Liver (tissue), 9 donors: ENCODE measurements around the gene MAP3K10. TPM values are rescaled to one million over a fixed set of nuclear protein-coding genes. Genes with fewer than 3 reads are reported as not detected.

Source experiments
- DNase-seq: peaks from one replicate; pipeline ENCODE4 v3.0.0-alpha.2; 2017; ENCODE audit warnings: low spot score
- H3K27ac ChIP-seq, 2 donors: one replicate each; pipeline ENCODE4 v1.7.0; 2013; ENCODE audit warnings: inconsistent platforms in 2 of 2, low read length in 2 of 2, control low read depth in 1 of 2, low read depth in 1 of 2, mild to moderate bottlenecking in 1 of 2
- H3K27me3 ChIP-seq, 4 donors: one replicate each; pipeline versions ENCODE4 v1.6.1 to v1.7.0; 2013; ENCODE audit warnings: low read length in 3 of 4, inconsistent platforms in 1 of 4, mild to moderate bottlenecking in 1 of 4, moderate library complexity in 1 of 4; ENCODE audit not compliant: control insufficient read depth in 4 of 4, insufficient read depth in 4 of 4
- H3K36me3 ChIP-seq, 4 donors: one replicate each; pipeline versions ENCODE4 v1.6.1 to v1.7.0; 2013; ENCODE audit warnings: low read length in 3 of 4, mild to moderate bottlenecking in 3 of 4, low read depth in 1 of 4, moderate library complexity in 1 of 4; ENCODE audit not compliant: control insufficient read depth in 4 of 4, insufficient read depth in 3 of 4
- H3K4me1 ChIP-seq, 4 donors: one replicate each; pipeline versions ENCODE4 v1.6.1 to v1.7.0; 2013; ENCODE audit warnings: low read length in 3 of 4, mild to moderate bottlenecking in 3 of 4, moderate library complexity in 1 of 4; ENCODE audit not compliant: control insufficient read depth in 4 of 4, insufficient read depth in 4 of 4
- H3K4me3 ChIP-seq, 3 donors: one replicate each; pipeline versions ENCODE4 v1.6.1 to v1.7.0; 2013; ENCODE audit warnings: low read length in 3 of 3, control low read depth in 1 of 3, low read depth in 1 of 3, mild to moderate bottlenecking in 1 of 3
- H3K9ac ChIP-seq, 2 donors: one replicate each; pipeline ENCODE4 v1.7.0; 2013; ENCODE audit warnings: low read length in 2 of 2, mild to moderate bottlenecking in 2 of 2, moderate library complexity in 2 of 2, control low read depth in 1 of 2, low read depth in 1 of 2
- H3K9me3 ChIP-seq, 4 donors: one replicate each; pipeline versions ENCODE4 v1.6.1 to v1.7.0; 2013; ENCODE audit warnings: low read length in 3 of 4; ENCODE audit not compliant: control insufficient read depth in 4 of 4
- EGR1 ChIP-seq, 2 donors: IDR thresholded peaks; 2 replicates each; pipeline ENCODE4 v1.6.1; 2016 to 2018; ENCODE audit warnings: antibody characterized with exemption in 2 of 2, low read depth in 2 of 2
- FOXA1 ChIP-seq: IDR thresholded peaks from 2 replicates; pipeline ENCODE4 v1.6.1; 2016; ENCODE audit warnings: antibody characterized with exemption
- FOXA2 ChIP-seq: IDR thresholded peaks from 2 replicates; pipeline ENCODE4 v1.6.1; 2016; ENCODE audit warnings: antibody characterized with exemption
- GABPA ChIP-seq, 2 donors: IDR thresholded peaks in 1 of 2; conservative IDR thresholded peaks in 1 of 2; 2 replicates each; pipeline ENCODE4 v1.6.1; 2016; ENCODE audit warnings: antibody characterized with exemption in 2 of 2, mild to moderate bottlenecking in 1 of 2, moderate library complexity in 1 of 2
- HNF4A ChIP-seq, 2 donors: conservative IDR thresholded peaks; 2 replicates each; pipeline ENCODE4 v1.6.1; 2016; ENCODE audit warnings: antibody characterized with exemption in 2 of 2, mild to moderate bottlenecking in 2 of 2
- HNF4G ChIP-seq: IDR thresholded peaks from 2 replicates; pipeline ENCODE4 v1.6.1; 2016; ENCODE audit warnings: antibody characterized with exemption
- JUND ChIP-seq, 2 donors: IDR thresholded peaks; 2 replicates each; pipeline ENCODE4 v1.6.1; 2016; ENCODE audit warnings: antibody characterized with exemption in 2 of 2
- NR2F2 ChIP-seq: IDR thresholded peaks from 2 replicates; pipeline ENCODE4 v1.6.1; 2016; ENCODE audit warnings: antibody characterized with exemption
- RAD21 ChIP-seq, 2 donors: IDR thresholded peaks; 2 replicates each; pipeline ENCODE4 v1.6.1; 2016; ENCODE audit warnings: antibody characterized with exemption in 2 of 2, mild to moderate bottlenecking in 2 of 2
- RXRA ChIP-seq, 2 donors: IDR thresholded peaks; 2 replicates each; pipeline ENCODE4 v1.6.1; 2017 to 2018; ENCODE audit warnings: antibody characterized with exemption in 2 of 2, mild to moderate bottlenecking in 1 of 2
- TAF1 ChIP-seq: conservative IDR thresholded peaks from 2 replicates; pipeline ENCODE4 v1.6.1; 2016; ENCODE audit warnings: antibody characterized with exemption, mild to moderate bottlenecking
- YY1 ChIP-seq: IDR thresholded peaks from 2 replicates; pipeline ENCODE4 v1.6.1; 2016; ENCODE audit warnings: antibody characterized with exemption, mild to moderate bottlenecking
- WGBS: extraction: QIAGEN DNeasy Blood & Tissue Kit; methylation state at CpG from one replicate; pipeline ENCODE4 v1.1.7; 2013; 5-methylcytosine and 5-hydroxymethylcytosine counted together
- polyA plus RNA-seq, 2 donors: library from polyadenylated mRNA; stranded (reverse) in 1 of 2; unstranded in 1 of 2; fragments of 200-250 nt in 1 of 2; fragments of >200 nt in 1 of 2; fragmentation: Nextera tagmentation in 1 of 2; extraction: Ambion mirVana in 1 of 2; gene quantifications; one replicate each; pipeline versions ENCODE4 v1.2.1 to v1.2.3, GENCODE V29; 2013 to 2015
- total RNA-seq, 2 donors: library from RNA; depleted of rRNA; stranded (reverse); fragments of >200 nt; gene quantifications; one replicate each; pipeline ENCODE4 v1.2.3, GENCODE V29; 2014
- TF ChIP-seq, protein P1 (sequence below): IDR thresholded peaks from 2 replicates; pipeline ENCODE4 v1.6.1; 2016; ENCODE audit warnings: antibody characterized with exemption
- TF ChIP-seq, protein P2 (sequence below): fragments of 150-350 bp; IDR thresholded peaks from 2 replicates; pipeline ENCODE4 v1.5.1; 2017; ENCODE audit warnings: improper control_type of control experiment, low read depth, low read length; ENCODE audit not compliant: missing input control
- TF ChIP-seq, protein P3 (sequence below): IDR thresholded peaks from 2 replicates; pipeline ENCODE4 v1.6.1; 2016; ENCODE audit warnings: antibody characterized with exemption
- TF ChIP-seq, protein P4 (sequence below): IDR thresholded peaks from 2 replicates; pipeline ENCODE4 v1.6.1; 2016; ENCODE audit warnings: antibody characterized with exemption, mild to moderate bottlenecking
- TF ChIP-seq, protein P5 (sequence below): IDR thresholded peaks from 2 replicates; pipeline ENCODE4 v1.6.1; 2016; ENCODE audit warnings: antibody characterized with exemption
- donor health status: healthy.
- donor health status: healthy.
- donor health status: healthy.
- donor health status: healthy.
- donor health status: healthy.

MAP3K10 gene
- total and polyA plus RNA-seq, 4 donors, result 0.65 to 3.9 (median 2.1) TPM

DNA sequence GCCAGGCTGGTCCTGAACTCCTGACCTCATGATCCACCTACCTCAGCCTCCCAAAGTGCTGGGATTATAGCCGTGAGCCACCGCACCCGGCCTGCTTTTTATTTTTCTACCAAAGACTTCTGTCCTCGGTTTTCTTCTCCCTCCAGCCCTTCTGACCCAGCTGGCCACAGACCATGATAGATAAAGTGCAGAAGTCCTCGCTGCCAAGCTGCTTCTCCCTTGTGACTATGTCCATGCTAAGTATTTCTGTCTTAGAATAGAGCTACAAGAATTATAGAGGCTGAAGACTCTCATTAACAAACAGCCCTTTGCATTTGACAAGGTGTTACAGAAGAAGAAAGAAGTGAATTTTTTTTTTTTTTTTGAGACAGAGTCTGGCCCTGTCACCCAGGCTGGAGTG, 15.4 kb upstream of the MAP3K10 start:
- TF ChIP-seq RAD21 (IDR thresholded peaks at IDR 0.05), result no peak
- TF ChIP-seq, protein P1, sequence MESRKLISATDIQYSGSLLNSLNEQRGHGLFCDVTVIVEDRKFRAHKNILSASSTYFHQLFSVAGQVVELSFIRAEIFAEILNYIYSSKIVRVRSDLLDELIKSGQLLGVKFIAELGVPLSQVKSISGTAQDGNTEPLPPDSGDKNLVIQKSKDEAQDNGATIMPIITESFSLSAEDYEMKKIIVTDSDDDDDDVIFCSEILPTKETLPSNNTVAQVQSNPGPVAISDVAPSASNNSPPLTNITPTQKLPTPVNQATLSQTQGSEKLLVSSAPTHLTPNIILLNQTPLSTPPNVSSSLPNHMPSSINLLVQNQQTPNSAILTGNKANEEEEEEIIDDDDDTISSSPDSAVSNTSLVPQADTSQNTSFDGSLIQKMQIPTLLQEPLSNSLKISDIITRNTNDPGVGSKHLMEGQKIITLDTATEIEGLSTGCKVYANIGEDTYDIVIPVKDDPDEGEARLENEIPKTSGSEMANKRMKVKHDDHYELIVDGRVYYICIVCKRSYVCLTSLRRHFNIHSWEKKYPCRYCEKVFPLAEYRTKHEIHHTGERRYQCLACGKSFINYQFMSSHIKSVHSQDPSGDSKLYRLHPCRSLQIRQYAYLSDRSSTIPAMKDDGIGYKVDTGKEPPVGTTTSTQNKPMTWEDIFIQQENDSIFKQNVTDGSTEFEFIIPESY, result no peak
- TF ChIP-seq, protein P2, sequence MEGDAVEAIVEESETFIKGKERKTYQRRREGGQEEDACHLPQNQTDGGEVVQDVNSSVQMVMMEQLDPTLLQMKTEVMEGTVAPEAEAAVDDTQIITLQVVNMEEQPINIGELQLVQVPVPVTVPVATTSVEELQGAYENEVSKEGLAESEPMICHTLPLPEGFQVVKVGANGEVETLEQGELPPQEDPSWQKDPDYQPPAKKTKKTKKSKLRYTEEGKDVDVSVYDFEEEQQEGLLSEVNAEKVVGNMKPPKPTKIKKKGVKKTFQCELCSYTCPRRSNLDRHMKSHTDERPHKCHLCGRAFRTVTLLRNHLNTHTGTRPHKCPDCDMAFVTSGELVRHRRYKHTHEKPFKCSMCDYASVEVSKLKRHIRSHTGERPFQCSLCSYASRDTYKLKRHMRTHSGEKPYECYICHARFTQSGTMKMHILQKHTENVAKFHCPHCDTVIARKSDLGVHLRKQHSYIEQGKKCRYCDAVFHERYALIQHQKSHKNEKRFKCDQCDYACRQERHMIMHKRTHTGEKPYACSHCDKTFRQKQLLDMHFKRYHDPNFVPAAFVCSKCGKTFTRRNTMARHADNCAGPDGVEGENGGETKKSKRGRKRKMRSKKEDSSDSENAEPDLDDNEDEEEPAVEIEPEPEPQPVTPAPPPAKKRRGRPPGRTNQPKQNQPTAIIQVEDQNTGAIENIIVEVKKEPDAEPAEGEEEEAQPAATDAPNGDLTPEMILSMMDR, result no peak
- TF ChIP-seq, protein P3, sequence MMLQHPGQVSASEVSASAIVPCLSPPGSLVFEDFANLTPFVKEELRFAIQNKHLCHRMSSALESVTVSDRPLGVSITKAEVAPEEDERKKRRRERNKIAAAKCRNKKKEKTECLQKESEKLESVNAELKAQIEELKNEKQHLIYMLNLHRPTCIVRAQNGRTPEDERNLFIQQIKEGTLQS, result no peak
- TF ChIP-seq, protein P4, sequence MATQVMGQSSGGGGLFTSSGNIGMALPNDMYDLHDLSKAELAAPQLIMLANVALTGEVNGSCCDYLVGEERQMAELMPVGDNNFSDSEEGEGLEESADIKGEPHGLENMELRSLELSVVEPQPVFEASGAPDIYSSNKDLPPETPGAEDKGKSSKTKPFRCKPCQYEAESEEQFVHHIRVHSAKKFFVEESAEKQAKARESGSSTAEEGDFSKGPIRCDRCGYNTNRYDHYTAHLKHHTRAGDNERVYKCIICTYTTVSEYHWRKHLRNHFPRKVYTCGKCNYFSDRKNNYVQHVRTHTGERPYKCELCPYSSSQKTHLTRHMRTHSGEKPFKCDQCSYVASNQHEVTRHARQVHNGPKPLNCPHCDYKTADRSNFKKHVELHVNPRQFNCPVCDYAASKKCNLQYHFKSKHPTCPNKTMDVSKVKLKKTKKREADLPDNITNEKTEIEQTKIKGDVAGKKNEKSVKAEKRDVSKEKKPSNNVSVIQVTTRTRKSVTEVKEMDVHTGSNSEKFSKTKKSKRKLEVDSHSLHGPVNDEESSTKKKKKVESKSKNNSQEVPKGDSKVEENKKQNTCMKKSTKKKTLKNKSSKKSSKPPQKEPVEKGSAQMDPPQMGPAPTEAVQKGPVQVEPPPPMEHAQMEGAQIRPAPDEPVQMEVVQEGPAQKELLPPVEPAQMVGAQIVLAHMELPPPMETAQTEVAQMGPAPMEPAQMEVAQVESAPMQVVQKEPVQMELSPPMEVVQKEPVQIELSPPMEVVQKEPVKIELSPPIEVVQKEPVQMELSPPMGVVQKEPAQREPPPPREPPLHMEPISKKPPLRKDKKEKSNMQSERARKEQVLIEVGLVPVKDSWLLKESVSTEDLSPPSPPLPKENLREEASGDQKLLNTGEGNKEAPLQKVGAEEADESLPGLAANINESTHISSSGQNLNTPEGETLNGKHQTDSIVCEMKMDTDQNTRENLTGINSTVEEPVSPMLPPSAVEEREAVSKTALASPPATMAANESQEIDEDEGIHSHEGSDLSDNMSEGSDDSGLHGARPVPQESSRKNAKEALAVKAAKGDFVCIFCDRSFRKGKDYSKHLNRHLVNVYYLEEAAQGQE, result no peak
- TF ChIP-seq HNF4A (conservative IDR thresholded peaks at IDR 0.05), result no peak
- no peak for TF ChIP-seq TAF1
- no peak for TF ChIP-seq EGR1 (IDR thresholded peaks at IDR 0.05; ENCODE audit: low read depth in 2 of 2)
- no peak for TF ChIP-seq GABPA (IDR thresholded peaks at IDR 0.05 in 1 of 2, conservative IDR thresholded peaks at IDR 0.05 in 1 of 2)
- no peak overlapping the region for H3K27ac ChIP-seq

DNA sequence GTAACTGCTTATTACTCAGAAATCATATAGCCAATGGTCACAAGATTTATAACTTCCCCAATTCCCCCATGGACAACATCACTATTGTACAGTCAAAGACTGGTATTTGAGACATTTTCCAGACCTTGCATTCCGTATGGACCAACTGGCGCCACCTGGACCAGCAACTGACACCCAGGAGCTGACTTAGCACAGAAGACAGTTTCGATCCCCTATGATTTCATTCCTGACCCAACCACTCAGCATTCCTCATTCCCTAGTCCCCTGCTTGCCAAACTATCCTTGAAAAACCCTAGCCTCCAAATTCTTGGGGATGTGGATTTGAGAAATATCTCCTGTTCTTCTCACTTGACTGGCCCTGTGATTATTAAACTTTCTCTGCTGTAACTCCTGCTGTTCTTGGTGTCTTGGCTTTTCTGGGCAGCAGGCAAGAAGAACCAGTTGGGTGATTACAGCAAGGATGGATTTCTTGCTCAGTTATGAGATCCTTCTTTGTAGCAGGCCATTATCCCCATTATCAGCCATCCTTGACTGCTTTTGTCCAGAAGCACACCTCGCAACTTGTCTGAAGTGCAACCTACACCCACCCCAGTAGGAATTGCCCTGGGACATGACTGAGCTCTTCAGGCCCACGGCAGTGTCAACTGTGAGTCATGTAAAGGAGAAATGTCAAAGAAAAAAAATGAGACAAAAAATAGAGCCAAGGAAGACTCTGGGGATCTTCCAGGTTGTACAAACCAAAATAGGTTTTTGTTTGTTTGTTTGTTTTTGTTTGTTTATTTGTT, 13.7 kb upstream of the MAP3K10 start:
- Histone ChIP-seq H3K27ac (no peak overlapping the region), H3K9me3 (no peaks in the 10 kb centered on the region), H3K4me1 (no peaks in the 10 kb centered on the region), H3K27me3 (peaks cover 0 to 3% (median 0%) of the 10 kb centered on the region in 4 donors), H3K36me3 (no peaks in the 10 kb centered on the region), H3K9ac (no peak overlapping the region), H3K4me3 (no peak overlapping the region)
- WGBS, result 88% methylated on average over 5 of the region's 5 CpGs
- DNase-seq, result no peak
- TF ChIP-seq RXRA (IDR thresholded peaks at IDR 0.05), result no peak
- TF ChIP-seq FOXA1, result no peak
- TF ChIP-seq JUND (IDR thresholded peaks at IDR 0.05), result no peak
- no peak for TF ChIP-seq HNF4G
- TF ChIP-seq, protein P2, result no peak
- TF ChIP-seq, protein P3, result no peak
- no peak for TF ChIP-seq NR2F2
- no peak for TF ChIP-seq YY1
- TF ChIP-seq GABPA (IDR thresholded peaks at IDR 0.05 in 1 of 2, conservative IDR thresholded peaks at IDR 0.05 in 1 of 2), result no peak
- TF ChIP-seq HNF4A (conservative IDR thresholded peaks at IDR 0.05), result no peak
- TF ChIP-seq, protein P1, result no peak
- no peak for TF ChIP-seq TAF1
- TF ChIP-seq, protein P5, sequence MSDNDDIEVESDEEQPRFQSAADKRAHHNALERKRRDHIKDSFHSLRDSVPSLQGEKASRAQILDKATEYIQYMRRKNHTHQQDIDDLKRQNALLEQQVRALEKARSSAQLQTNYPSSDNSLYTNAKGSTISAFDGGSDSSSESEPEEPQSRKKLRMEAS, result no peak
- no peak for TF ChIP-seq FOXA2
- TF ChIP-seq RAD21 (IDR thresholded peaks at IDR 0.05), result no peak
- no peak for TF ChIP-seq EGR1 (IDR thresholded peaks at IDR 0.05; ENCODE audit: low read depth in 2 of 2)

More for the DNA sequence above, 15.4 kb upstream of the MAP3K10 start:
- H3K9me3 ChIP-seq, result no peaks in the 10 kb centered on the region
- peaks cover 0 to 3% (median 0%) of the 10 kb centered on the region in 4 donors for H3K27me3 ChIP-seq
- no peak overlapping the region for H3K9ac ChIP-seq
- H3K4me1 ChIP-seq, result no peaks in the 10 kb centered on the region
- H3K36me3 ChIP-seq, result no peaks in the 10 kb centered on the region
- H3K4me3 ChIP-seq, result no peak overlapping the region
- WGBS, result 78% methylated on average over 5 of the region's 5 CpGs
- DNase-seq, result no peak
